Thyroid gland (tissue), 4 donors: ENCODE data around the gene GKN1. TPM values are rescaled to one million over a fixed set of nuclear protein-coding genes. Genes with fewer than 3 reads are reported as not detected.

Source experiments
- DNase-seq, 2 donors: peaks; one replicate each; pipeline ENCODE4 v3.0.0-alpha.2; 2019
- H3K27ac ChIP-seq, 3 donors: fragments of 200-600 bp; sonication (generic); 1 replicate in 2 of 3; 2 replicates in 1 of 3; pipeline ENCODE4 v1.5.1; 2016 to 2019; ENCODE audit warnings: mild to moderate bottlenecking in 1 of 3, moderate library complexity in 1 of 3
- H3K27me3 ChIP-seq: fragments of 200-600 bp; sonication (generic); one replicate; pipeline ENCODE4 v1.5.1; 2019
- H3K36me3 ChIP-seq, 2 donors: fragments of 200-600 bp; sonication (generic); one replicate each; pipeline ENCODE4 v1.5.1; 2016 to 2019
- H3K4me1 ChIP-seq, 2 donors: fragments of 200-600 bp; sonication (generic); one replicate each; pipeline ENCODE4 v1.5.1; 2017 to 2019
- H3K4me3 ChIP-seq, 3 donors: fragments of 200-600 bp; sonication (generic); replicated peaks in 1 of 3; 1 replicate in 2 of 3; 2 replicates in 1 of 3; pipeline ENCODE4 v1.5.1; 2016; ENCODE audit warnings: mild to moderate bottlenecking in 1 of 3
- H3K9me3 ChIP-seq: fragments of 200-600 bp; sonication (generic); one replicate; pipeline ENCODE4 v1.5.1; 2017
- CTCF ChIP-seq, 6 experiments: fragments of 200-600 bp in 3 of 6; fragments of 450-650 bp in 3 of 6; sonication (generic) in 3 of 6; IDR thresholded peaks; one replicate each; pipeline ENCODE4 v1.5.1; 2016 to 2019; ENCODE audit warnings: antibody characterized with exemption in 6 of 6, mild to moderate bottlenecking in 2 of 6, inconsistent platforms in 1 of 6, moderate library complexity in 1 of 6
- POLR2A ChIP-seq, 2 donors: fragments of 450-650 bp; IDR thresholded peaks; one replicate each; pipeline ENCODE4 v1.6.1; 2017; ENCODE audit warnings: antibody characterized with exemption in 2 of 2, mild to moderate bottlenecking in 2 of 2, moderate library complexity in 1 of 2
- WGBS, 2 donors: methylation state at CpG; one replicate each; pipeline ENCODE4 v1.1.5; 2017; 5-methylcytosine and 5-hydroxymethylcytosine counted together
- intact Hi-C: fragments of 100-400 bp; cut with DNase I; formaldehyde crosslinking; loops from one replicate; pipeline ENCODE4 v1.15.1; 2023
- total RNA-seq, 4 donors: library from RNA; depleted of rRNA; stranded (reverse); fragments of >200 nt; gene quantifications; one replicate each; pipeline ENCODE4 v1.2.3, GENCODE V29; 2016

The GKN1 gene
- total RNA-seq, 4 donors from 2014 or later: not detected

GRCh38 chr2:69026691-69027459, 52.4 kb downstream of the GKN1 start:
- H3K4me1 ChIP-seq: no peaks in the 10 kb centered on the region
- H3K27me3 ChIP-seq: no peaks in the 10 kb centered on the region
- intact Hi-C loops: loop anchor here (5.0 kb wide), 1 partner anchor 280 kb away; no protein-coding TSS in a partner anchor
- WGBS, 2 donors: 93 to 96% methylated on average over 13 of the region's 13 CpGs
- H3K27ac ChIP-seq: no peak overlapping the region
- H3K9me3 ChIP-seq: no peaks in the 10 kb centered on the region
- no peak for DNase-seq
- TF ChIP-seq CTCF (IDR thresholded peaks at IDR 0.05) (no peak), POLR2A (IDR thresholded peaks at IDR 0.05) (no peak)
- no peaks in the 10 kb centered on the region for H3K36me3 ChIP-seq
- no peak overlapping the region for H3K4me3 ChIP-seq

Other genes with a start within 250 kb of the GKN1 start
- 10 to 100 TPM in 1 of 4 donors, 1 to 10 TPM in 3; 4.0 to 11.7 (median 6.9) TPM for gene ARHGAP25, start 239.8 kb upstream of the GKN1 start, total RNA-seq
- not detected for gene BMP10, start 103.2 kb upstream of the GKN1 start, total RNA-seq
- gene GKN2, start 21.7 kb upstream of the GKN1 start, total RNA-seq: not detected
- gene ANTXR1, start 38.5 kb downstream of the GKN1 start, total RNA-seq: 100 to 1,000 TPM in 1 of 4 donors, 10 to 100 TPM in 3; 56.4 to 103 (median 79.3) TPM